NK-92 (cell line): ENCODE results near the gene ACAT2.
"Not testable (repeated sequence)": the region's sequence is repeated elsewhere in the genome, so short reads cannot be mapped to it uniquely, and the experiment has no call there.

Source experiments
- DNase-seq: peaks from one replicate; lab custom pipeline; 2025; ENCODE audit not compliant: unreplicated experiment; lab: John Stamatoyannopoulos, UW

The ACAT2 gene

DNA sequence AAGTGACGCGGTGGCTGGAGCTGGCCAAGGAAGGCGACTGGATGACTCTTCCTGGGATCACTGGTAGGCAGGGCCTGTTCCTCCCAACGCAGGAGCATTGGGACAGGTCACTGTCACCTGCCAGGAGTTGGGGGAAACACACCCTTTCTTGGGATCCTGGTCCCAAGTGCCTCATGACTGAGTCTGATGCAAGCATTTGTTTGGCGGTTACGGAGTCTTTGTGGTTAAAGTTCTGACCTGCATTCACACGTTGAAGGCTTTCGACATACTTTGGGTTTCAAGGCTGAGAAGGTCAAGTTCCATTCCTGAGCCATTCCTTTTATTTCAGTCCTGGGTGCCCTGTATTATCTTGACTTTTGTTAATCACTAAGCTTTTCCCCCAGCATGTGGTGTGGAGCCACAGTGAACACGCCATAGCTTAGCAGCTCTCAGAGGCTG, 44.2 kb downstream of the ACAT2 start:
- no peak for DNase-seq

DNA sequence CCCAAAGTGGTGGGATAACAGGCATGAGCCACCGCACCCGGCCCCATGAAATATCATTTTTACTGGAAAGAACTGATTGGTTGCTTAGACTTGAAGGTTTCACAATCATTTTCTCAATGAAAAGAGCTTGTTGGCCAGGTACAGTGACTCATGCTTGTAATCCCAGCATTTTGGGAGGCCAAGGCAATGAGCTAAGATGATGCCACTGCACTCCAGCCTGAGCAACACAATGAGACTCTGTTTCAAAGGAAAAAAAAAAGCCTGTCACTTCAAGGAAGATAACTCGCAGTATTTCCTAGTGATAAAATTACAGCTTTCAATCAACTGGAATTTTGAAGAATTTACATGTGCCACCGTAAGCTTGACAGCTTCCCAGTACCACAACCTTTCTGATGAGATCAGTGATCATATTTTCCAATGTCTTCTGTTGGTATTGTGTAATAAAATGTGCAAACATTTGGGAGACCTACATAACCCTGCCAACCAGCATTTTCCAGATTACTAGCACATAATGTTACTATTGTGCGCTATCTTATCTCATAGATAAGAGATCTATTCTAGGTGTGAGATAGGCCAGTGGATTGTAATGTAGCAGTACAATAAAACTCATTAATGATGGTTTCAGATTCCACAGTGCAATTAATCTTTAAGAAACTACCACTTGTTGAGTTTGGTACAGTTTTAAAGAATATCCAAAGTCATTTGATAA, 45.5 kb downstream of the ACAT2 start:
- DNase-seq, result no peak

- no peak for DNase-seq
Measured at GRCh38 chr6:159808647-159809046, 46.8 kb downstream of the ACAT2 start.

DNA sequence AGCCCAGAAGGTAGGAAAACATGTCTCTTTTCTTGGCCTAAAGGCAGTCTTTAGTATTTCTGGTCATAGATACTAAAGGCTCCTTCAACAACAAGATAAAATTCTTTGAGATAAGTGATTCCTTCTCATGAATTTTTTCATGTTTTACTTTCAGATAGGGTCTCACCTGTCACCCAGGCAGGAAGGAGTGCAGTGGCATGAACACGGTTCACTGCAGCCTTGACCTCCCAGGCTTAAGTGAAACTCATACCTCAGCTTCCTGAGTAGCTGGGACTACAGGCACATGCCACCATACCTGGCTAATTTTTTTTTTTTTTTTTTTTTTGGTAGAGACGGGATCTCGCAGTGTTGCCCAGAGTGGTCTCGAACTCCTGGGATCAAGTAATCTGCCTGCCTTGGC, 47.3 kb downstream of the ACAT2 start:
- DNase-seq, result no peak

DNA sequence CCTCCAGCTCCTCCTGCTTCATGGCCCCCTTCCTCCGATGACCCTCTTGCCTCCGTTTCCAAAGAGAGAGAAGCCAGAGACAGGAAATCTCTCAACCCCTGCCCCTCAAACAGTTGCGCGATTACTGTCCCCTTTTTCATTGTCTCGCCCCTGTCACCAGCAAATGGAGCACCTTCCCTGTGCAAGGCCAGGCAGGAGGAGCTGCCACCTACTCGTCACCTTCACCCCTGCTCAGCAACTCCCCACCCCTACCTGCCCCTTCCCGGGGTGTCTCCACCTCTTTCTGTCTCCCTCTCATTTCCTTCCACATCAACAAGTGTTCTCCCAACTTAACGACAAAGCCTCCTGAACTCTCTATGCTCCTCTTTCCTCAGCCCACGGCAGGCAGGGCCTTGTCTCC, 51.9 kb downstream of the ACAT2 start:
- no peak for DNase-seq

GRCh38 chr6:159815410-159815809, 53.6 kb downstream of the ACAT2 start:
- no peak for DNase-seq

GRCh38 chr6:159816775-159817174, 54.9 kb downstream of the ACAT2 start:
- DNase-seq, result not testable (repeated sequence)

DNA sequence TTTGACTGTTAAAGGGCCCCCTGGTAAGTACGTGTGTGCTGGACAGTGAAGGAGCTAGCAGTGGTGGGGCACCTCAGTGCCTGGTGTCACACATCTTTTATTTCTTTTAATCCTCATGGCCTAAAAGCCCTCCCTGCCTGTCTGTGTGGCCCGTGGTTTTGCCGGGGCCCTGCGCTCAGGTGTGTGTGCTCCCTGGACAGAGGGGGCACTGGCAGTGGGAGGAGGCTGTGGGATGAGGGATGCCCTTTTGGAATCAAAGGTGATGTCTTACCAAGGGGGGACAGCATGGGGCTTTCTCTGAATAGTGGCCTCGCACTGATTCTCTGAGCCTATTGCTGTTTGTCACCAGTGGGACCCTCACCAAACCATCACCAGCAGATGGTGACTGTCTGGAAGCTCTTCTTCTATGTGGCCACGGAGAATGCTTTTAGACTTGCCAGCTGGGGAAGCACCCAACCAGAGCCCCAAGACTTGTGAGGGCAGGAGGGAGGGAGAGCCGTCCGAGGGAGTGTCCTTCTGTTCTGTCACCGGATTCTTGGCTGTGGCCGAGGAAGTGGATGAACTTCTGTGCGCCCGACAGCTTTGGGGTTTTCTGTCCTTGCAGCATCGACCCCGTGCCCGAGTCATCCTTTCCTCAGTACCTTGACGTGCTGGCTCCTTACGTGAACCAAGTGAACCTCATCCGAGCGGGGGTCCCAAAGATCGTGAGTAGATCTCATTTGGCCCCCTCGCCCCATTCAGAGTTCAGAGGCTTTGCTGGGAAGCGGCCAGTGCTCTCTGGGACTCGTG, 56.3 kb downstream of the ACAT2 start:
- DNase-seq, result no peak

DNA sequence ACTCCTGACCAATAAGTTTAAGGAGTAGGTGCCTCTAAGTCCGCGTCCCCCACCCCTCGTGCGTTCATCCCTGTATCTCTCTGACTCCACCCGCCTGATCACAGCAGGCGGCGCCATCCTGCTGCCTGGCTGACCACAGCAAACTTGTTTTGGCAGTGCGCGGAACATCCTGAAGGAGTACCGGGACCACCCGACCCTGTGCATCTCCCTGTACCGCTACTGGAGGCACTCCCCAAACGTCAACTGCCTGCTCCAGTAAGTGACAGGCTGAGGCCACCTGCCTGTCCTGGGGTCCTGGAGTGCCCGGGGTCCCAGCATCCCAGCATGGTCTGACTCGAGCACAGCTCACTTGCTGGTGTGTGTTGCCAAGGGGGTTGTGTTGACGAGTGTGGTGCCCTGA, 57.3 kb downstream of the ACAT2 start:
- no peak for DNase-seq

DNA sequence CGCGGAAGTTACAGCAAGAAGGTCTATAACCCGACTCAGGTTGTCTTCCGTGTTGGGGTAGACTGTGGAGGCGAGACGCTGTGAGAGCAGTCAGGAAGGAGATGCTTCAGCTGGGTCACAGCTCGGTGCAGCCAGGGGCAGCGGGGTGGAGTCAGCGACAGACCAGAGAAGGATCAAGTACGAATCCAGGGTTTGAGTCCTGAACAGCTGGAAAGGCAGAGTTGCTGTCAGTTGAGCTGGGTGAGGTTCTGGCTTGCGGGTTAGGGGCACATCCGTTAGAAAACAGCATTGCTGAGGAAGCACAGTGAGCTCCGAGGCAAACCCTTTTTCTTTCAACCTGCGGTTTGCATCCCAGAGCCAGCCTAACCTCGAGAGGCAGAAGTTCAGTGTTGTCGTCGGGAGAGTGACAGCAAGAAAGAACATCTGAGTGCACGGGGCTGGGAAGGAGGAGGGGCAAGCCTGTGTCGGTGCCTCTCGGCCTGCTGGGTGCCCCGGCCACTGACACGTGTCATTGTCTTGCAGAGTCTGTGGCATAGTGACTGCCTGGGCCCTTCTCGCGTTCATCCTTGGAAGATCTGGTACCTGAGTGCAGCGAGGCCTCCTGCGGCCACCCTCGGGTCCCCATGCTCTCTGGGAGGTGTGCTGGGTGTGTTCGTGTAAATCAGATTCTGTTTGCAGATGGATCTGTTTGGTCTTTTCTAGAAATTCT, 58.2 kb downstream of the ACAT2 start:
- DNase-seq, result no peak

DNA sequence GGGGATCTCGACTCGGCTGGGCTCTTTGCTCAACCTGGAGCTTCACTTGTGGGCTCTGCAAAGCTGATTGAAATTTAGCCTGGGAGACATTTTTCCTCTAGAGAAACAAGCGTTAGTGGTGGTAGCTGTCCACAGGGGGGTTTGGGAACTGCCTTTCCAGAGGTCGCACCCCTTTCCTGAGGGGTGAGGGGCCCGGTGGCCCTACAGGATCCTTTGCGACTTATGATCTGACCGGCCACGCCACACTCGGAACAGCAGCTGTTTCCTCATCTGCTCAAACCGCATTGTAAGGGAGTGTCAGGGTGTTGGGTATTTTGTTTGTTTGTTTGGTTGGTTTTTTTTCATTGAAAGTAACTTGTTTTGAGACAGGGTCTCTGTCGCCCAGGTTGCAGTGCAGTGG, 59.3 kb downstream of the ACAT2 start:
- DNase-seq, result no peak

GRCh38 chr6:159821726-159822125, 59.9 kb downstream of the ACAT2 start:
- DNase-seq, result no peak

DNA sequence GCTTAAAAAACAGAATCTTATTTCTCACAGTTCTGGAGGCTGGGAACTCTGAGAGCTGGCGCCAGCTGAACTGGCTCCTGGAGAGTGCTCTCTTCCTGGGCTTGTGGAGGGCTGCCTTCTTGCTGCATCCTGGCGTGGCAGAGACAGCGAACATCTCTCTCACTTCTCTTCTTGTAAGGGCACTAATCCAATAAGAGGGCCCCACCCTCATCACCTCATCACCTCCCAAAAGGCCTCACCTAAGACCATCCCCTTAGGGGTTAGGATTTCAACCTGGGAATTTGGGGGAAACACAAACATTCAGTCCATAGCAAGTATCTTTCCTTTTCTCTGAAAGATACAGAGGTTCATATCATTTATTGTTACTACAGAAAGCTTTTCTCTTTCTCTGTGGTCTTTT, 62.1 kb downstream of the ACAT2 start:
- no peak for DNase-seq

- not testable (repeated sequence) for DNase-seq
Measured at GRCh38 chr6:159824690-159825089, 62.8 kb downstream of the ACAT2 start.

GRCh38 chr6:159826004-159826403, 64.2 kb downstream of the ACAT2 start:
- no peak for DNase-seq

DNA sequence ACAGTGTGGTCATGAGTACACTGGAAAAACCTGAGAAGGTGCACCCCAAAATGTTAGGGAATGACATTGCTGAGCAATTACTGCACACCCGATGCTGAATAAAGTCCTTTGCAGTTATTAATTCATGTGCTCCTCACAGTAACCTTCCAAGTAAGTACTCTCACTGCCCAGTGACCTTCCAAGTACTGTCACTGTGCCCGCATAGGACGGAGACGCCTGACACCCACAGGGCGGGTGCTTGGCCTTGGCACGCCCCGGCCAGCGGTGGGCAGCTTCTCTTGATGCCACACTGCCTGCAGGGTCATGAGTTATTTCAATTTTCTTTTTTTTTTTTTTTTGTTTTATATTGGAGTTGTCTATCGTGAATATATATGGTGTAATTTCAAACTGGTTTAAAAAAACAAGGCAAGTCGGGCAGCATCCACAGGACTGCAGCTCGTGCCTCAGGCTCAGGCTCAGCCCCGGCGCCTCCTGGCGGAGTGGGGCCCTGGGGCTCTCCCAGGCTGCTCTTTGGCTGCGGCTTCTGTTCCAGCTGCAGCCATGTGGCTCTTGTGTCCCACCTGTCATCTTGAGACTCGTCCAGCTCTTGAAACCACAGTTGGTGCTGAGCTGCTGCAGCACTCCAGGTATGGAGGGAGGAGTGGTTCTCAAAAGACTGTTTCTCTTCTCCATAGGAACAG, 65.3 kb downstream of the ACAT2 start:
- no peak for DNase-seq

DNA sequence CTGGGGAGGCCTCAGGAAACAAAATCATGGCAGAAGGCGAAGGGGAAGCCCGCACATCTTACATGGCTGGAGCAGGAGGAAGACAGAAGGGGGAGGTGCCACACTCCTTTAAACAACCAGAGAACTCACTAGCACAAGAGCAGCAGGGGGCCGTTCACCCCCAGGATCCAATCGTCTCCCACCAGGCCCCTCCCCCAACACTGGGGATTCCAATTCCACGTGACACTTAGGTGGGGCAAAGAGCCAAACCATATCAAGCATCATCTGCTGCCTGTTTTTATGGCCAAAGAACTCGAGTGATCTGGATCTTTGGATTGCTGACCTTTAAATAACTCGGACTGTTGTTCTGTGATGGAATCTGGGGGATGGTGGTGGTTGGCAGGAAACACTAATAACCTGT, 66.2 kb downstream of the ACAT2 start:
- DNase-seq, result no peak
